CD4-positive, alpha-beta T cell treated with Interleukin-15 for 4 hours (primary cell): Measurements from ENCODE around the gene TAF11L14.

Experiments used
- DNase-seq: peaks from one replicate; pipeline ENCODE4 v3.0.0-alpha.2; 2020; ENCODE audit warnings: low spot score

TAF11L14 gene

DNA sequence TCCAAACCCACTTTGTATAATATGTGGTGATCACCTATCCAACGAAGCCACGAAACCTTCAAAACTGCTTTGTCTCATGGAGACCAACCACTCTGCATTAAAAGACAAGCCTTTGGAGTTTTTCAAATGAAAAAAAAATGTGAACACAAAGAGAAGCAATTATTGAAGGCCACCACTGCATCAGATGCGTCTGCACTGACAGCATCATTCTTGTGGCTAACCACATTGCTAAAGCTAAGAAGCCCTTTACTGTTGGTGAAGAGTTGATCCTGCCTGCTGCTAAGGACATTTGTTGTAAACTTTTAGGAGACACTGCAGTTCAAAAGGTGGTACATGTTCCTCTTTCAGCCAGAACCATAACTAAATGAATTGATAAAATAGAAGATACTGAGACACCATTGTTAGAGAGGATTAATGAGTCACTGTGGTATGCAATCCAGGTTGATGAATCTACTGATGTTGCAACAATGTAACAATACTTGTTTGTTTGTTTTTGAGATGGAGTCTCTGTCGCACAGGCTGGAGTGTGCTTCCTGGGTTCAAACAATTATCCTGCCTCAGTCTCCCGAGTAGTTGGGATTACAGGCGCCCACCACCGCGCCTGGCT lies 45.4 kb downstream of the TAF11L14 start:
- DNase-seq = no peak

DNA sequence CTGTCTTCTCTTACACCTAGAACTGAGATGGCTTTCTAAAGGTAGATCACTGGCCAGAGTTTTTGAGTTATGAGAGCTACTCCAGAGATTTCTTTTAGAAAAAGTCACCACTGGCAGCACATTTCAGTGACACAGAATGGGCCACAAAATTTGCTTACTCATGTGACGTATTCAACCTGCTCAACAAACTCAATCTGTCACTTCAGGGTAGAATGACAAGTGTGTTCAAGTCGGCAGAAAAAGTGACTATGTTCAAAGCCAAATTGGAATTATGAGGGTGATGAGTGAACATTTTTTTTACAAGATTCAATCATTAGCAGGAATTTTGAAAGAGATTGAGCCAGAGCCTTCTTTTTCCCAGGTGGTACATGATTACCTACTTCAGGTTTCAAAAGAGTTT lies 46.5 kb downstream of the TAF11L14 start:
- no peak for DNase-seq
